WTC11 (cell line): ENCODE results near the gene TNFAIP2. TPM values are rescaled to one million over a fixed set of nuclear protein-coding genes. Genes with fewer than 3 reads are reported as not detected.

Experiments
- ARID4B ChIP-seq: sonication (generic); formaldehyde crosslinking; IDR thresholded peaks from 2 replicates; pipeline ENCODE4 v1.8.0; 2023; ENCODE audit warnings: missing genetic modification reagents, mild to moderate bottlenecking, borderline replicate concordance
- CBFB ChIP-seq: sonication (generic); formaldehyde crosslinking; IDR thresholded peaks from 2 replicates; pipeline ENCODE4 v1.8.1; 2022; ENCODE audit warnings: mild to moderate bottlenecking, low read depth, missing genetic modification reagents
- E2F5 ChIP-seq: sonication (generic); formaldehyde crosslinking; IDR thresholded peaks from 2 replicates; pipeline ENCODE4 v1.8.1; 2022; ENCODE audit warnings: mild to moderate bottlenecking, moderate library complexity, missing genetic modification reagents
- ESRRA ChIP-seq: sonication (generic); formaldehyde crosslinking; IDR thresholded peaks from 2 replicates; pipeline ENCODE4 v1.8.1; 2022; ENCODE audit warnings: mild to moderate bottlenecking, missing genetic modification reagents, borderline replicate concordance
- FOXJ3 ChIP-seq: sonication (generic); formaldehyde crosslinking; IDR thresholded peaks from 2 replicates; pipeline ENCODE4 v1.9.0; 2021; ENCODE audit warnings: missing genetic modification reagents, mild to moderate bottlenecking, borderline replicate concordance
- GTF2I ChIP-seq: fragments of 250-450 bp; sonication (Bioruptor Pico); conservative IDR thresholded peaks from 2 replicates; pipeline ENCODE4 v1.4.0; 2021; ENCODE audit warnings: mild to moderate bottlenecking
- HMGXB4 ChIP-seq: sonication (generic); formaldehyde crosslinking; IDR thresholded peaks from 2 replicates; pipeline ENCODE4 v1.8.1; 2023; ENCODE audit warnings: mild to moderate bottlenecking, moderate library complexity, missing genetic modification reagents
- KAT7 ChIP-seq: sonication (generic); formaldehyde crosslinking; IDR thresholded peaks from 2 replicates; pipeline ENCODE4 v1.8.1; 2023; ENCODE audit warnings: missing genetic modification reagents, mild to moderate bottlenecking, borderline replicate concordance
- NFE2L1 ChIP-seq: sonication (generic); formaldehyde crosslinking; IDR thresholded peaks from 2 replicates; pipeline ENCODE4 v1.8.1; 2023; ENCODE audit warnings: missing genetic modification reagents
- PRDM15 ChIP-seq: sonication (generic); formaldehyde crosslinking; IDR thresholded peaks from 2 replicates; pipeline ENCODE4 v1.8.0; 2022; ENCODE audit warnings: missing genetic modification reagents
- PREB ChIP-seq: sonication (generic); formaldehyde crosslinking; IDR thresholded peaks from 2 replicates; pipeline ENCODE4 v1.8.1; 2022; ENCODE audit warnings: mild to moderate bottlenecking, missing genetic modification reagents, moderate library complexity, borderline replicate concordance
- RELA ChIP-seq: sonication (generic); formaldehyde crosslinking; IDR thresholded peaks from 2 replicates; pipeline ENCODE4 v1.8.1; 2022; ENCODE audit warnings: missing genetic modification reagents, mild to moderate bottlenecking, borderline replicate concordance
- TCF7 ChIP-seq: sonication (generic); formaldehyde crosslinking; IDR thresholded peaks from 2 replicates; pipeline ENCODE4 v1.8.0; 2022; ENCODE audit warnings: mild to moderate bottlenecking, low read depth, missing genetic modification reagents, moderate library complexity
- TP53 ChIP-seq: sonication (generic); formaldehyde crosslinking; IDR thresholded peaks from 2 replicates; pipeline ENCODE4 v1.8.1; 2023; ENCODE audit warnings: mild to moderate bottlenecking, missing genetic modification reagents
- ZNF121 ChIP-seq: sonication (generic); formaldehyde crosslinking; IDR thresholded peaks from 2 replicates; pipeline ENCODE4 v1.8.0; 2023; ENCODE audit warnings: missing genetic modification reagents
- ZNF317 ChIP-seq: sonication (generic); formaldehyde crosslinking; IDR thresholded peaks from 2 replicates; pipeline ENCODE4 v1.8.1; 2023; ENCODE audit warnings: low read depth, mild to moderate bottlenecking, moderate library complexity, missing genetic modification reagents, borderline replicate concordance
- total RNA-seq: library from RNA; stranded (reverse); gene quantifications from 3 replicates; pipeline ENCODE4 v1.2.3, GENCODE V29; 2021

The TNFAIP2 gene
- total RNA-seq, 1 experiment from 2014 or later, result 24.1 TPM

GRCh38 chr14:103122947-103123633, at the start of gene TNFAIP2 (continued):
- TF ChIP-seq ARID4B (CRISPR knock-in tag), result peak; percentile 49; the same call in 1 of the 2 replicates
- TF ChIP-seq RELA (CRISPR knock-in tag), result 0 out of 2 replicates have a peak, but pooled peaks have one; percentile 70
- TF ChIP-seq FOXJ3 (CRISPR knock-in tag), result no peak
- TF ChIP-seq ESRRA (CRISPR knock-in tag), result peak; percentile 53; the same call in 1 of the 2 replicates
- TF ChIP-seq ZNF317 (CRISPR knock-in tag), result no peak
- TF ChIP-seq E2F5 (CRISPR knock-in tag), result 0 out of 2 replicates have a peak, but pooled peaks have one; percentile 33
- peak; percentile 48; the same call in 1 of the 2 replicates for TF ChIP-seq HMGXB4 (CRISPR knock-in tag)
- TF ChIP-seq CBFB, result no peak
- TF ChIP-seq NFE2L1 (CRISPR knock-in tag), result peak; percentile 69; the same call in 1 of the 2 replicates
- no peak for TF ChIP-seq GTF2I (CRISPR knock-in tag)
- no peak for TF ChIP-seq TCF7 (CRISPR knock-in tag)
- TF ChIP-seq PRDM15 (CRISPR knock-in tag), result no peak
- peak; percentile 92 for TF ChIP-seq TP53 (CRISPR knock-in tag)
- peak; percentile 89; the same call in 1 of the 2 replicates for TF ChIP-seq KAT7 (CRISPR knock-in tag)
- no peak for TF ChIP-seq PREB (CRISPR knock-in tag)
- peak; percentile 78 for TF ChIP-seq ZNF121 (CRISPR knock-in tag)
